GM21381 (cell line): ENCODE results near the gene ZC3H13.
"Not testable (repeated sequence)": the region's sequence is repeated elsewhere in the genome, so short reads cannot be mapped to it uniquely, and the experiment has no call there.

ENCODE experiments used
- ATAC-seq: cut with Tn5 transposase; IDR thresholded peaks from one replicate; pipeline ENCODE4 v1.9.1; 2021; ENCODE audit warnings: mild to moderate bottlenecking, moderate library complexity; ENCODE audit not compliant: unreplicated experiment

The ZC3H13 gene

GRCh38 chr13:46015366-46015765 is 37.2 kb downstream of the ZC3H13 start:
- ATAC-seq, result no peak

- ATAC-seq, result no peak
Observed at GRCh38 chr13:46012404-46012803, 40.1 kb downstream of the ZC3H13 start.

GRCh38 chr13:46010148-46010547 is 42.4 kb downstream of the ZC3H13 start:
- ATAC-seq, result no peak

- ATAC-seq, result no peak
Observed at GRCh38 chr13:46008631-46009030, 43.9 kb downstream of the ZC3H13 start.

GRCh38 chr13:46006688-46007452 is 45.7 kb downstream of the ZC3H13 start:
- ATAC-seq, result no peak

- no peak for ATAC-seq
Observed at GRCh38 chr13:46004491-46004890, 48.1 kb downstream of the ZC3H13 start.

GRCh38 chr13:45996631-45997030 is 55.9 kb downstream of the ZC3H13 start:
- ATAC-seq, result no peak

GRCh38 chr13:45995245-45995644 is 57.3 kb downstream of the ZC3H13 start:
- no peak for ATAC-seq

GRCh38 chr13:45994752-45995151 is 57.8 kb downstream of the ZC3H13 start:
- ATAC-seq, result no peak

- no peak for ATAC-seq
Observed at GRCh38 chr13:45989607-45990006, 62.9 kb downstream of the ZC3H13 start.

GRCh38 chr13:45981127-45981526 is 71.4 kb downstream of the ZC3H13 start:
- not testable (repeated sequence) for ATAC-seq

GRCh38 chr13:45975337-45975736 is 77.2 kb downstream of the ZC3H13 start:
- no peak for ATAC-seq

- ATAC-seq, result no peak
Observed at GRCh38 chr13:45974500-45974899, 78.0 kb downstream of the ZC3H13 start.

GRCh38 chr13:45967589-45967988 is 85.0 kb downstream of the ZC3H13 start:
- no peak for ATAC-seq

GRCh38 chr13:45966715-45967114 is 85.8 kb downstream of the ZC3H13 start:
- ATAC-seq, result no peak

GRCh38 chr13:45961468-45961867 is 91.1 kb downstream of the ZC3H13 start:
- ATAC-seq, result no peak

- ATAC-seq, result no peak
Observed at GRCh38 chr13:45954836-45955800, 97.4 kb downstream of the ZC3H13 start.

- ATAC-seq, result no peak
Observed at GRCh38 chr13:45953082-45953481, 99.5 kb downstream of the ZC3H13 start.

GRCh38 chr13:45951724-45952123 is 100.8 kb downstream of the ZC3H13 start:
- no peak for ATAC-seq

- no peak for ATAC-seq
Observed at GRCh38 chr13:45951166-45951565, 101.4 kb downstream of the ZC3H13 start.

GRCh38 chr13:45950386-45951000 is 102.1 kb downstream of the ZC3H13 start:
- ATAC-seq, result no peak
